MM.1S (cell line): ENCODE data around the gene CFAP91.

Experiments
- CTCF ChIP-seq: fragments of 300-600 bp; sonication (generic); IDR thresholded peaks from 2 replicates; pipeline ENCODE4 v1.5.1; 2016; ENCODE audit warnings: antibody characterized with exemption, low read length, mixed read lengths
- EZH2 ChIP-seq: fragments of 300-600 bp; sonication (generic); optimal IDR thresholded peaks from 2 replicates; pipeline ENCODE3; 2017; ENCODE audit warnings: low read depth, mild to moderate bottlenecking, antibody characterized with exemption, low read length, mixed read lengths
- EZH2phosphoT487 ChIP-seq: fragments of 300-600 bp; sonication (generic); IDR thresholded peaks from 2 replicates; pipeline ENCODE4 v1.6.1; 2018; ENCODE audit warnings: antibody characterized with exemption, low read length

DNA sequence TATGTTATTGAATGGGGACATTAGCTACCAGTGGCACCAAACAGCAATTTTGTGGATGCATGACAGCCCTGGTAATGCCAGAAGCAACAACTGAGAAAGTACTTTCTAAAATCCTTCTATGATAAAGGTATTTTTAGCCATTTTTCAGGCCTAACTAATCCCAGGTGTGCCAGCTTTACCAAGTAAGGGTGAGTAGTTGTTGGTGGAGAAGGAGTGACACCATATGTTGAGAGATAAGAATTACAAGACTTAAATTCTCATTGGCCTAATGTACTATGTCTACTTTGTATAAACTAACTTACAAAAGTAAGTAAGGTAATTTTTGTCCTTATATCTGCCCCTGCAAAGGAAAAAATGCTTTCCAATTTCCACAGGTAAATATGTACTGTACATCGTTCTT is 21.5 kb upstream of the CFAP91 start:
- peak; percentile 65 for TF ChIP-seq CTCF
- TF ChIP-seq EZH2phosphoT487, result no peak
- TF ChIP-seq EZH2, result no peak
